Esophagus (tissue), 2 donors: ENCODE results near the gene ODF4. TPM values are rescaled to one million over a fixed set of nuclear protein-coding genes. Genes with fewer than 3 reads are reported as not detected.
"Not testable (repeated sequence)": the region's sequence is repeated elsewhere in the genome, so short reads cannot be mapped to it uniquely, and the experiment has no call there.

Source experiments
- H3K27ac ChIP-seq, 2 donors: one replicate each; pipeline ENCODE4 v1.5.1; 2013; ENCODE audit warnings: low read depth in 2 of 2, mild to moderate bottlenecking in 2 of 2, inconsistent platforms in 1 of 2, low read length in 1 of 2, moderate library complexity in 1 of 2
- H3K27me3 ChIP-seq, 2 donors: one replicate each; pipeline ENCODE4 v1.6.1; 2013; ENCODE audit warnings: low read length in 2 of 2, control low read depth in 1 of 2, mild to moderate bottlenecking in 1 of 2; ENCODE audit not compliant: insufficient read depth in 2 of 2, control insufficient read depth in 1 of 2
- H3K36me3 ChIP-seq, 2 donors: one replicate each; pipeline ENCODE4 v1.6.1; 2013; ENCODE audit warnings: low read length in 1 of 2; ENCODE audit not compliant: control insufficient read depth in 2 of 2, insufficient read depth in 2 of 2
- H3K4me1 ChIP-seq, 2 donors: one replicate each; pipeline ENCODE4 v1.6.1; 2013; ENCODE audit warnings: low read length in 1 of 2; ENCODE audit not compliant: control insufficient read depth in 2 of 2, insufficient read depth in 2 of 2
- H3K4me3 ChIP-seq, 2 donors: one replicate each; pipeline ENCODE4 v1.5.1; 2013; ENCODE audit warnings: low read length in 2 of 2, mild to moderate bottlenecking in 2 of 2, low read depth in 1 of 2, moderate library complexity in 1 of 2
- H3K9me3 ChIP-seq, 2 donors: one replicate each; pipeline ENCODE4 v1.6.1; 2013; ENCODE audit warnings: mild to moderate bottlenecking in 2 of 2, low read depth in 1 of 2, low read length in 1 of 2, moderate library complexity in 1 of 2; ENCODE audit not compliant: control insufficient read depth in 2 of 2, insufficient read depth in 1 of 2
- whole genome bisulfite sequencing, 2 donors: extraction: QIAGEN DNeasy Blood & Tissue Kit; methylation state at CpG; one replicate each; pipeline ENCODE4 v1.1.7; 2013; 5-methylcytosine and 5-hydroxymethylcytosine counted together
- polyA plus RNA-seq, 2 donors: library from polyadenylated mRNA; stranded (reverse); fragments of 200-250 nt; gene quantifications; one replicate each; pipeline ENCODE4 v1.2.3, GENCODE V29; 2013
- donor health status: healthy with polysubstance abuse.
- donor health status: Bipolar disorder and iron deficiency.

Gene ODF4
- polyA plus RNA-seq, 2 donors: 0.27 to 0.41 TPM

GRCh38 chr17:8387914-8388651 lies 48.4 kb downstream of the ODF4 start:
- peaks cover 0 to 4% of the 10 kb centered on the region in 2 donors for H3K4me1 ChIP-seq
- H3K27ac ChIP-seq: peak overlapping the region; percentile 34 to 78
- no peaks in the 10 kb centered on the region for H3K36me3 ChIP-seq
- 76 to 81% methylated on average over 7 of the region's 7 CpGs for WGBS, 2 donors
- no peak overlapping the region for H3K4me3 ChIP-seq
- H3K9me3 ChIP-seq: no peaks in the 10 kb centered on the region
- H3K27me3 ChIP-seq: no peaks in the 10 kb centered on the region

GRCh38 chr17:8391711-8392110 lies 52.1 kb downstream of the ODF4 start:
- no peaks in the 10 kb centered on the region for H3K27me3 ChIP-seq
- H3K36me3 ChIP-seq: no peaks in the 10 kb centered on the region
- H3K9me3 ChIP-seq: no peaks in the 10 kb centered on the region
- H3K4me1 ChIP-seq: peaks cover 0 to 8% of the 10 kb centered on the region in 2 donors
- WGBS, 2 donors: 29 to 34% methylated on average over 8 to 9 of the region's 9 CpGs
- peak overlapping the region; percentile 9 to 19 for H3K4me3 ChIP-seq
- H3K27ac ChIP-seq: peak overlapping the region; percentile 74 to 82

- peak overlapping the region; percentile 74 to 82 for H3K27ac ChIP-seq
- no peaks in the 10 kb centered on the region for H3K9me3 ChIP-seq
- H3K36me3 ChIP-seq: no peaks in the 10 kb centered on the region
- H3K4me3 ChIP-seq: peak overlapping the region; percentile 9 to 19
- WGBS, 2 donors: 65% methylated on average over 18 of the region's 18 CpGs
- H3K27me3 ChIP-seq: no peaks in the 10 kb centered on the region
- H3K4me1 ChIP-seq: peaks cover 0 to 8% of the 10 kb centered on the region in 2 donors
Measured at GRCh38 chr17:8392274-8392673, 52.6 kb downstream of the ODF4 start.

GRCh38 chr17:8392674-8393469 lies 53.2 kb downstream of the ODF4 start:
- peaks cover 0 to 8% of the 10 kb centered on the region in 2 donors for H3K4me1 ChIP-seq
- H3K27ac ChIP-seq: peak overlapping the region; percentile 74 to 88
- no peaks in the 10 kb centered on the region for H3K27me3 ChIP-seq
- H3K9me3 ChIP-seq: no peaks in the 10 kb centered on the region
- peak overlapping the region; percentile 9 to 28 for H3K4me3 ChIP-seq
- no peaks in the 10 kb centered on the region for H3K36me3 ChIP-seq
- WGBS, 2 donors: 85 to 86% methylated on average over 41 to 46 of the region's 46 CpGs

GRCh38 chr17:8393470-8394231 lies 54.0 kb downstream of the ODF4 start:
- Histone ChIP-seq H3K4me1 (peaks cover 0 to 8% of the 10 kb centered on the region in 2 donors), H3K4me3 (no peak overlapping the region), H3K36me3 (no peaks in the 10 kb centered on the region), H3K27me3 (no peaks in the 10 kb centered on the region), H3K9me3 (no peaks in the 10 kb centered on the region), H3K27ac (peak overlapping the region; percentile 62 to 88)
- 56 to 57% methylated on average over 8 of the region's 8 CpGs for WGBS, 2 donors

- not testable (repeated sequence) for H3K36me3 ChIP-seq, H3K4me1 ChIP-seq, H3K27ac ChIP-seq, H3K9me3 ChIP-seq, H3K27me3 ChIP-seq
- whole genome bisulfite sequencing, 2 donors: 89 to 90% methylated on average over 9 of the region's 9 CpGs
- H3K4me3 ChIP-seq: peak overlapping the region in 1 of 2 donors; percentile 30
Measured at GRCh38 chr17:8394497-8394896, 54.9 kb downstream of the ODF4 start.

Other genes with a start within 250 kb of the ODF4 start
- gene ALOXE3, start 221.3 kb upstream of the ODF4 start, polyA plus RNA-seq: 1 to 10 TPM in 1 of 2 donors, under 1 TPM in 1; 0.43 to 1.7 TPM
- under 1 TPM; 0.15 to 0.24 TPM for gene HES7, start 215.7 kb upstream of the ODF4 start, polyA plus RNA-seq
- 10 to 100 TPM; 44.7 to 85.2 TPM for gene PER1, start 187.4 kb upstream of the ODF4 start, polyA plus RNA-seq
- 10 to 100 TPM; 21.9 to 22.4 TPM for gene VAMP2, start 176.9 kb upstream of the ODF4 start, polyA plus RNA-seq
- 1 to 10 TPM; 5.6 to 8.9 TPM for gene TMEM107, start 163.5 kb upstream of the ODF4 start, polyA plus RNA-seq
- gene BORCS6, start 149.7 kb upstream of the ODF4 start, polyA plus RNA-seq: 1 to 10 TPM; 3.3 to 8.2 TPM
- gene AURKB, start 129.3 kb upstream of the ODF4 start, polyA plus RNA-seq: 10 to 100 TPM; 25.3 to 28.3 TPM
- 10 to 100 TPM in 1 of 2 donors, 1 to 10 TPM in 1; 7.3 to 20.5 TPM for gene CTC1, start 91.8 kb upstream of the ODF4 start, polyA plus RNA-seq
- 10 to 100 TPM in 1 of 2 donors, 1 to 10 TPM in 1; 8.1 to 16.2 TPM for gene PFAS, start 90.6 kb upstream of the ODF4 start, polyA plus RNA-seq
- gene RANGRF, start 51.2 kb upstream of the ODF4 start, polyA plus RNA-seq: 10 to 100 TPM in 1 of 2 donors, 1 to 10 TPM in 1; 9.9 to 17.8 TPM
- gene SLC25A35, start 44.4 kb upstream of the ODF4 start, polyA plus RNA-seq: 1 to 10 TPM; 2.7 to 6.6 TPM
- 1 to 10 TPM; 3.6 to 4.4 TPM for gene ARHGEF15, start 29.6 kb upstream of the ODF4 start, polyA plus RNA-seq
- gene RPL26, start 43.4 kb downstream of the ODF4 start, polyA plus RNA-seq: 1,000 to 10,000 TPM; 2,120 to 4,250 TPM
- 10 to 100 TPM; 14.0 to 18.4 TPM for gene RNF222, start 58.0 kb downstream of the ODF4 start, polyA plus RNA-seq
- 10 to 100 TPM; 34.7 to 46.5 TPM for gene NDEL1, start 96.0 kb downstream of the ODF4 start, polyA plus RNA-seq